Urinary bladder (tissue), 4 donors: ENCODE data around the gene DTNA. TPM values are rescaled to one million over a fixed set of nuclear protein-coding genes. Genes with fewer than 3 reads are reported as not detected.

Experiments
- DNase-seq: peaks from one replicate; pipeline ENCODE4 v3.0.0-alpha.2; 2015; ENCODE audit errors: extremely low spot score
- H3K27ac ChIP-seq: one replicate; pipeline ENCODE4 v1.5.1; 2013; ENCODE audit warnings: low read depth, mild to moderate bottlenecking, moderate library complexity
- H3K36me3 ChIP-seq: one replicate; pipeline ENCODE4 v1.6.1; 2013; ENCODE audit warnings: mild to moderate bottlenecking, moderate library complexity; ENCODE audit not compliant: insufficient read depth
- H3K4me1 ChIP-seq: one replicate; pipeline ENCODE4 v1.6.1; 2013; ENCODE audit warnings: mild to moderate bottlenecking, moderate library complexity; ENCODE audit not compliant: insufficient read depth
- H3K4me3 ChIP-seq: one replicate; pipeline ENCODE4 v1.5.1; 2013; ENCODE audit warnings: low read depth, low read length
- WGBS: extraction: QIAGEN DNeasy Blood & Tissue Kit; methylation state at CpG from one replicate; pipeline ENCODE4 v1.1.7; 2013; 5-methylcytosine and 5-hydroxymethylcytosine counted together
- polyA plus RNA-seq: library from polyadenylated mRNA; stranded (reverse); fragments of 200-250 nt; gene quantifications from one replicate; pipeline ENCODE4 v1.2.3, GENCODE V29; 2013
- total RNA-seq: library from RNA; depleted of rRNA; stranded (reverse); fragments of >200 nt; gene quantifications from one replicate; pipeline ENCODE4 v1.2.3, GENCODE V29; 2014
- donor health status: healthy with polysubstance abuse.
- donor health status: healthy.

The DTNA gene
- total and polyA plus RNA-seq, 2 donors: 31.7 to 119 TPM

DNA sequence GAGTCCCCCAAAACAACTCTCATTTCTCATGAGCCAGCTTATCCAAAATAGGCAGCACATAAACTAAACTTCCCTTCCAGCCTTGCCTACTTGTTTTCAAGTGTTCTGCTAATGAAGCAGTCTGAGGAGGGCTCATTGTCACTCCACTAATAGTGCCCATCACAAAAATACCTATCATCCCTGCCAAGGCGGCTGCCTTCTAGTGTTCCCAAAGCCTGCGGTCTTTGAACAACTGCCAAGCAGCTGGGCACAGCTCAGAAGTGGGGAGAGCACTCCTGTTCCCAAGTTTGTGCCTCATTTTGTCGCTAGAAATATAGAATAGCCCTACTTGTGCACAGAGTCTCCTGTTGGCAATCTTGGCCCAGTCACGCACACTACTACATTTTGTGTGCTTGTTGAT is 50.3 kb downstream of the DTNA start:
- Histone ChIP-seq H3K4me3 (no peak overlapping the region), H3K36me3 (no peaks in the 10 kb centered on the region), H3K4me1 (no peaks in the 10 kb centered on the region), H3K27ac (no peak overlapping the region)
- DNase-seq: no peak
- WGBS: 67% methylated on average over 4 of the region's 4 CpGs

GRCh38 chr18:34764451-34764850 is 54.4 kb downstream of the DTNA start:
- Histone ChIP-seq H3K4me3 (no peak overlapping the region), H3K4me1 (no peaks in the 10 kb centered on the region), H3K36me3 (no peaks in the 10 kb centered on the region), H3K27ac (no peak overlapping the region)
- WGBS: 62% methylated on average over 4 of the region's 4 CpGs
- DNase-seq: no peak

- no peak for DNase-seq
- no peaks in the 10 kb centered on the region for H3K36me3 ChIP-seq
- H3K27ac ChIP-seq: no peak overlapping the region
- WGBS: 87% methylated on average over 1 of the region's 1 CpG
- no peaks in the 10 kb centered on the region for H3K4me1 ChIP-seq
- H3K4me3 ChIP-seq: no peak overlapping the region
These were observed 57.5 kb downstream of the DTNA start for GRCh38 chr18:34767601-34768027.

- no peak for DNase-seq
- no peaks in the 10 kb centered on the region for H3K4me1 ChIP-seq
- H3K36me3 ChIP-seq: no peaks in the 10 kb centered on the region
- WGBS: 99% methylated on average over 1 of the region's 1 CpG
- no peak overlapping the region for H3K27ac ChIP-seq
- H3K4me3 ChIP-seq: no peak overlapping the region
These were observed 61.9 kb downstream of the DTNA start for GRCh38 chr18:34771958-34772357.

- 40% methylated on average over 2 of the region's 2 CpGs for WGBS
- Histone ChIP-seq H3K4me1 (no peaks in the 10 kb centered on the region), H3K27ac (no peak overlapping the region), H3K36me3 (no peaks in the 10 kb centered on the region), H3K4me3 (no peak overlapping the region)
- no peak for DNase-seq
These were observed 62.8 kb downstream of the DTNA start for GRCh38 chr18:34772887-34773286.

DNA sequence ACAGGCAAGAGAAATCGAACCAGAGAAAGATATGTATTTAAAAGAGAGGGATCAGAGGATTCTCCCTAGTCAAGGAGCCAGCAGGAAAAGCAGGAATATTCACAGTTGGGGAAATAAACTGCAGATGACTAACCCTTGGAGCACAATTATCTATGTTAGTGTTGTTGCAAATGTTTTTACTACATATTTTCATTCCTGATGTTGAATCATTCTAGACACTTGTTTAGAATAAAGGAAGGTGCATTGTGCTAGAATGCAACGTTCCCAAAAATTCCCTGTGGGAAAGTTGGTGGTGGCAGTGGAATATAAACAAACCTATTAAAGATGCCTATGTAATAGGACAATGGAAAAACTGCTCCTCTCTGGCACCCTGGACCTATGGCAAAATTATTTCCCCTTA is 63.3 kb downstream of the DTNA start:
- H3K36me3 ChIP-seq: no peaks in the 10 kb centered on the region
- no peaks in the 10 kb centered on the region for H3K4me1 ChIP-seq
- H3K4me3 ChIP-seq: no peak overlapping the region
- DNase-seq: no peak
- WGBS: 11% methylated on average over 2 of the region's 2 CpGs
- no peak overlapping the region for H3K27ac ChIP-seq

GRCh38 chr18:34773961-34774766 is 64.1 kb downstream of the DTNA start:
- H3K4me3 ChIP-seq: no peak overlapping the region
- WGBS: 31% methylated on average over 7 of the region's 7 CpGs
- no peak overlapping the region for H3K27ac ChIP-seq
- no peaks in the 10 kb centered on the region for H3K4me1 ChIP-seq
- no peaks in the 10 kb centered on the region for H3K36me3 ChIP-seq
- DNase-seq: no peak

DNA sequence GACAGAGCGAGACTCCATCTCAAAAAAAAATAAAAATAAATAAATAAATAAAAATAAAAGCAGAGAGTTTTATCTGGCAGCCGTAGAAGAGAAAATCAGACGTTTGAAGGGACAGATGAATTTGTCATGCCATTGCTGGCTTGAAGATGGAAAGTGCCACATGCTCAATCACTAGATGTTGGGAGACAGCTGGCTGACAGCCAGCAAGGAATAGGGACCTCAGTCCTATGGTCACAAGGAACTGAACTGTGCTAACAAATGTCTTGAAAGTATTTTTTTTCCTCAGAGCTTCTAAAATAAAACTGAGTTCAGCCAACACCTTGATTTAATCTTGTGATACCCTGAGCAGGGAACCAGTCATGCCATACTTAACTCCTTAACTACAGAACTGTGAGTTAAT is 65.4 kb downstream of the DTNA start:
- DNase-seq: no peak
- Histone ChIP-seq H3K4me3 (no peak overlapping the region), H3K36me3 (no peaks in the 10 kb centered on the region), H3K27ac (no peak overlapping the region), H3K4me1 (no peaks in the 10 kb centered on the region)
- 76% methylated on average over 3 of the region's 3 CpGs for WGBS

- H3K27ac ChIP-seq: no peak overlapping the region
- no peaks in the 10 kb centered on the region for H3K36me3 ChIP-seq
- DNase-seq: no peak
- no peak overlapping the region for H3K4me3 ChIP-seq
- no peaks in the 10 kb centered on the region for H3K4me1 ChIP-seq
These were observed 69.0 kb downstream of the DTNA start for GRCh38 chr18:34779112-34779511.

- H3K4me3 ChIP-seq: no peak overlapping the region
- no peaks in the 10 kb centered on the region for H3K4me1 ChIP-seq
- no peak for DNase-seq
- 89% methylated on average over 2 of the region's 2 CpGs for WGBS
- H3K27ac ChIP-seq: no peak overlapping the region
- H3K36me3 ChIP-seq: no peaks in the 10 kb centered on the region
These were observed 70.8 kb downstream of the DTNA start for GRCh38 chr18:34780856-34781255.

- 53% methylated on average over 3 of the region's 3 CpGs for whole genome bisulfite sequencing
- Histone ChIP-seq H3K4me1 (no peaks in the 10 kb centered on the region), H3K27ac (no peak overlapping the region), H3K36me3 (no peaks in the 10 kb centered on the region), H3K4me3 (no peak overlapping the region)
- no peak for DNase-seq
These were observed 73.4 kb downstream of the DTNA start for GRCh38 chr18:34783501-34783900.

DNA sequence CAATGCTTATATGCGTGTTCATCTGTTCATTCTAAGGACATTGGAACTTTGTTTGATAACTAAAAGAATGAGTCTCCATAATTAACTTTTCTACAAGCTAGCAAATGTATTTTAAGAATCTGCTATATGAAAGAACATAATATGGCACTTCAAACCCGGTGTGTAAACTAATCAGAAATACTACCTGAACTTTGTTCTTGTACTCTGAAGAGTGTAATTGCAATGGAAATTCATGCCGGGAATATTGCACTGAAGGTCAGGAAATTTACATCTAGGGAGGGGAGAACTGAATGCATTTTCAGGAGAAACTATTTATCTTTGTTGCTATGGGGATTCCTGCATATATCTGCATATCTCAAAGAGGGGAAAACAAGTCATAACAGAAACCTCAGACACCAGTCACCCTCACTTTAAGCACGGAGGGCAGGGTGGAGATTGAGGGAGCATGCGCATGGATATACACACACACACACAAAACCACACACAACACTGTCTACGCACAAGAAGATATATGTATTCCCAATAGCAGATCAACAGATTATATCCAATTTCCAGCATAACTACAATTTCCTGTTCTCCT is 76.2 kb downstream of the DTNA start:
- Histone ChIP-seq H3K4me1 (no peaks in the 10 kb centered on the region), H3K27ac (no peak overlapping the region), H3K36me3 (no peaks in the 10 kb centered on the region), H3K4me3 (no peak overlapping the region)
- DNase-seq: no peak
- WGBS: 83% methylated on average over 6 of the region's 6 CpGs

DNA sequence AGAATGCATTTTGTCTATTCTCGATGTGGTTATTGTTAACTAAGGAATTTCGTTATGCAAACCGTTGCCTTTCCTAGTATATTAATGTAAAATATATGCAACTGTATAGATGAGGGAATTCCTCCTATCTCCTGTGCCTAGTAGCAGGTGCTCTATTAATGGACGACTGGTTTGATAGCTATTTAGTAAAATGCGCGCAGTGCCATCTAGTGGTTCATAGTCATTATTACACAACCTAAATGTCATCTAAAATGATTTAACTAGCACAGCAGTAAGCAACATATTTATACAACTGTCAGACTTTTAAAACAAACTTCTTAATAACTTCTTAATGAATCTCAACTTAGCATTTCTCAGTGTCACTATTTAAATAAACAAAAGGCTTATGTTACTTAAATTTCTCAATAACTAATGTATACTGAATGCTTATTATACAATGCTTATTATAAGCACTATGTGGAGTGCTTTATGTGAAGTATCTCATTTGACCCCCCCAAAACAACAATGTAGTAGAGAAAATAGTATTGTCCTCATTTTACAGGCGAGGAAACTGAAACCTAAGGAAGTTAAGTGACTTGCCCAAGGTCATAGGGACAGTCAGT is 77.9 kb downstream of the DTNA start:
- H3K4me3 ChIP-seq: no peak overlapping the region
- no peaks in the 10 kb centered on the region for H3K4me1 ChIP-seq
- WGBS: 11% methylated on average over 7 of the region's 7 CpGs
- H3K36me3 ChIP-seq: no peaks in the 10 kb centered on the region
- no peak overlapping the region for H3K27ac ChIP-seq
- no peak for DNase-seq

DNA sequence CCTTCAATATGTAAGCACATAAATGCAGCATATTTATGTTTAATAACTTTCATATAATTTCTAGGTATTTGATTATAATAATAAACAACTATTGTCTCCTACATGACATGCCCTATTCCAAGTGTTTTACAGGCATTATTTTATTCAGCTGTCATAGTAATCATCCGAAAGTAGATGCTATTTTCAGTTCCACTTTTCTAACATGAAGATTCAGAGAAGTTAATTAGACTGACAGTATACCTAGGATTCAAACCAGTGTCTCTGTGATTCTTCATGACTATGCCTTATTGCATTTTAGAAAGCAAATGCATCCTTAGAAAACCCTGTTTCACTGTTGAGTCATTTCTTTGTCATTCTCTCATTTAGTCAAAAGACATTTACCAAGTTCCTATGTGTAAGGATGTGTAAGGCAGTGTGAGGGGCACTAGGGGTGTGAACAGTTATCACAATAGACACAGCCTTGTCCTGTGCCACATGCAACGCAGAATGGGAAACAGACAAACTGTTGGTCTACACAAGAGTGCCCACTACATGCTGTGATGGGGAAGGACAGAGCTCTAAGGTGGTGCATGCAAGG is 79.8 kb downstream of the DTNA start:
- no peak for DNase-seq
- WGBS: 83% methylated on average over 2 of the region's 2 CpGs
- Histone ChIP-seq H3K27ac (no peak overlapping the region), H3K4me1 (no peaks in the 10 kb centered on the region), H3K4me3 (no peak overlapping the region), H3K36me3 (no peaks in the 10 kb centered on the region)
